HTR-8/SVneo (cell line): ENCODE results near the gene OR2A5.
"Not testable (repeated sequence)": the region's sequence is repeated elsewhere in the genome, so short reads cannot be mapped to it uniquely, and the experiment has no call there.

Experiments
- DNase-seq: peaks from one replicate; pipeline ENCODE4 v3.0.0; 2011; ENCODE audit warnings: low spot score, mixed read lengths; ENCODE audit not compliant: insufficient read length
- FAIRE-seq: peaks from 2 replicates; lab custom pipeline; 2011; peaks lifted over from hg19 to GRCh38; lab: Jason Lieb, UNC

The OR2A5 gene, protein sequence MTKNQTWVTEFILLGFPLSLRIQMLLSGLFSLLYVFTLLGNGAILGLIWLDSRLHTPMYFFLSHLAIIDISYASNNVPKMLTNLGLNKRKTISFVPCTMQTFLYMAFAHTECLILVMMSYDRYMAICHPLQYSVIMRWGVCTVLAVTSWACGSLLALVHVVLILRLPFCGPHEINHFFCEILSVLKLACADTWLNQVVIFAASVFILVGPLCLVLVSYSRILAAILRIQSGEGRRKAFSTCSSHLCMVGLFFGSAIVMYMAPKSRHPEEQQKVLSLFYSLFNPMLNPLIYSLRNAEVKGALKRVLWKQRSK

DNA sequence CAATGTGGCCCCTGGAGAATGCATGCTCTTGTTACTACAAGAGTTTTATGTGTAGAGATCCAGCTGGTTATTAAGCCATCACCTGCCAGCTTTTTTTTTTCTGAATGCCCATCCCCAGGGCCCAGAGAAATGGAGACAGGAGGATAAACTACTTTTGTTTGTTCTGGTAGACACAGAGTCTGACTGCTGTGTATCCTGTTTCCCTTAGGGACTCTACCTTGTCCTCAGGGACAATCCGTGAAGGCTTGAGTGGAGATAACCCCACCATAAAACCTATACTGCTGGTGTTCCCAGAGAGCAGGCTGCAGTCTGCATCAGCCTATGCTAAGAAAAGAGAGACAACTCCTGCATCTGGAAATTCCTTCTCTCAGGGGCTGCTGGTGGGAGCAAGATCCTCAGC lies at the start of gene OR2A5:
OR2A5 (plus strand) TSS at position 301 of the 400 bp plus-strand sequence. CDS start 1,454 bp downstream, outside the sequence.
- FAIRE-seq = no peak
- no peak for DNase-seq

DNA sequence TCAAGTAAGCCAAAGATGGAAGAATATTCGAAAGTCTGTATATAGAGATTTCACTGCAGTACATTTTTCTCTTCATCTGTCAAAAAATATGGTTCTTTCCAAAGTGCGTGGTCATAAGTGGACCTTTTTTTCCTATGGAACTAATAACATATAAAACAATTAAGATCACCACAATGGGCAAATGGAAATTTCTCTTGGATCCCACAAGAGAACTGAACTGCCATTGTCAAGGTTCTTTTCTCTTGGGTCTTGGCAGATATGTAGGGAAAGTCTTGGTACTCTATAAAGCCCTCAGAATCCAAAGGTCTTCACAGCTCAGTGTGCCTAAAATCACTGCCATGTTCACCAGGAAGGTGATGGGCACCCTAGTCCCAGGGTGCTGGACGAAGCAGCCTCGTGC lies 48.7 kb upstream of the OR2A5 start, which contains the start of gene OR6B1:
OR6B1 (plus strand) TSS at position 301 of the 400 bp plus-strand sequence. CDS start 3,677 bp downstream, outside the sequence.
- no peak for FAIRE-seq

DNA sequence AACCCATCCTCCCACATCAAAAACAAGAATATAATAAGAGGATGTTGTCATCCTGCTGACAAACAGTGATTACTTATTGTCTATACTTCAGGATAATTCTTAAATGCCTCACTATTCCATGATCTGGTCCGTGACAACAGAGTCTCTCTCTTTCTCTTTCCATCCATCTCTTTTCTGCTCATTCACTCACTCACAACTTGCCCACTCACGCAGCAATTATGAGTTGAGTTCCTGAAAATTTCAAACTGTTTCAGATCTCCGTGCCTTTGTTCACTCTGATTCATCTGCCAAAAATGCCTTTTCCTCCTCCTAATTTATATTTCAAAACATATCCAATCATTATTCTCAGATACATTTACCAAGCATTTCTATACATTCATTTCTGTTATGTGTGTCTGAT lies 47.2 kb upstream of the OR2A5 start:
- FAIRE-seq (no peak), DNase-seq (no peak)

More for the DNA sequence above, 48.7 kb upstream of the OR2A5 start, which contains the start of gene OR6B1:
- no peak for DNase-seq

DNA sequence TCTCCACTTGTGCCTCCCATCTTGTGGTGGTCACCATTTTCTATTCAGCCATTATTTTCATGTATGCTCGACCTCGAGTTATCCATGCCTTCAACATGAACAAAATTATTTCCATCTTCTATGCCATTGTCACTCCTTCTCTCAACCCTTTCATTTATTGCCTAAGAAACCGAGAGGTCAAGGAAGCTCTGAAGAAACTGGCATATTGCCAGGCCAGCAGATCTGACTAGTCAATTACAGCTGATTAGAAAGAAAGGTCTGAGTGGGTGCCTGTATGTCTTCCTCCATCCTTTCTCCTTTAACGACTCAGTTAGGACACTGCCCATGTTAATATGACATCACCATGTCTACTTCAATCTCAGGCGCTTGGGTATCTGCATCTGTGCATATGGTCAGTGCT lies 44.0 kb upstream of the OR2A5 start:
- no peak for DNase-seq

DNA sequence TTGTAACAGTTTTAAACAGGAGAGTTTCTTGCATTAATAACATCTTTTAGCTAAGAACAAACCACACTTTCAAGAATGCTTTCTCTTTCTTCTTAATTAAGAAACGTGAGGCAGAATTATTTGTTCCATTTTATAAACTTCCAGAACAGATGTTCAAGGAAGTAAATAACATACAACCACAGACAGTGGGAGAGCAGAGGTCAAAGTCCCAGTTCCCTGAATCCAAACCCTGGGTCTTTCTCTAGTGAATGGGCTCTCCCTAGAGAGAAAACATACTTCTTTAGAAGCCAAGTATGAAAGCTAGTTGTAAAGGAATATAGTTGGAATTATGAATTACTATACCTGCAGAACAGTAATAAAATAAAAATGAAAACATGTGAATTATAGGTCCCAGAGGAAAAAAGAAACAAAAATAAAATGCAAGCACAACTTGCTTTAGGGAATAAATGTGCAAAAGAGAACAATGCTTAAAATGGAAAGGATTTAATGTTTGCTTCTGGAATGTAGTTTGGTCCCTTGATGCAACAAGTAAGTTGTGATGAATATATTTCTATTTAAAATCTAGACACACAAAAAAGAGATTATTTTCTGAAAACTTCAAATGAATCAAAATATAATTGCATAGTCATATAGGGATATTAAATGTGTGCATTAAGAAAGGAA lies 42.6 kb upstream of the OR2A5 start:
- no peak for FAIRE-seq
- DNase-seq = no peak

More for the DNA sequence above, 44.0 kb upstream of the OR2A5 start:
- no peak for FAIRE-seq

- FAIRE-seq (no peak), DNase-seq (no peak)
Measured at GRCh38 chr7:144006692-144007042, 42.1 kb upstream of the OR2A5 start.

DNA sequence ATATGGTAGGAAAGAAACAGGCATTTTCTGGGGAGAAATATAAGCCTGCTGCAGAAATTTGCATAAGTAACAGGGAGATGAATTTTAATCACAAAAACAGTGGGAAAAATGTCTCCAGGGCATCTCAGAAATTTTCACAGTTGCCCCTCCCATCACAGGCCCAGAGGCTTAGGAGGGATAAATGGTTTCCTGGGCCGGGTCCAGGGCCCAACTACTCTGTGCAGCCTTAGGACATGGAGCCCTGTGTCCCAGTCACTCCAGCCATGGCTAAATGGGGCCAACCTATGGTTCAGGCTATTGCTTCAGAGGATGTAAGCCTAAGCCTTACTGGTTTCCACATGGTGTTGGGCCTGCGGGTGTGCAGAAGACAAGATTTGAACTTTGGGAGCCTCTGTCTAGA lies 39.4 kb upstream of the OR2A5 start:
- DNase-seq (no peak), FAIRE-seq (no peak)

DNA sequence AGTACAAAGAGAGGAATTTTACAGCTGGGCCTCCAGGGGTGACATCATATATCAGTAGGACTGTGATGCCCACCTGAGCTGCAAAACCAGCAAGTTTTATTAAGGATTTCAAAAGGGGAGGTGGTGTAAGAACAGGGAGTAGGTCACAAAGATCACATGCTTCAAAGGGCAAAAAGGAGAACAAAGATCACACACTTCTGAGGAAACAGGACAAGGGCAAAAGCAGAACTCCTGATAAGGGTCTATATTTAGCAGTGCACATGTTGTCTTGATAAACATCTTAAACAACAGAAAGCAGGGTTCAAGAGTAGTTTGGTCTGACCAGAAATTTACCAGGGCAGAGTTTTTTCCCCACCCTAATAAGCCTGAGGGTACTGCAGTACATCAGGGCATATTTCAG lies 38.7 kb upstream of the OR2A5 start:
- not testable (repeated sequence) for FAIRE-seq, DNase-seq

GRCh38 chr7:144010821-144011220 lies 37.9 kb upstream of the OR2A5 start:
- FAIRE-seq, DNase-seq: not testable (repeated sequence)

GRCh38 chr7:144011458-144012230 lies 37.1 kb upstream of the OR2A5 start:
- DNase-seq (peak; percentile 2), FAIRE-seq (no peak)

DNA sequence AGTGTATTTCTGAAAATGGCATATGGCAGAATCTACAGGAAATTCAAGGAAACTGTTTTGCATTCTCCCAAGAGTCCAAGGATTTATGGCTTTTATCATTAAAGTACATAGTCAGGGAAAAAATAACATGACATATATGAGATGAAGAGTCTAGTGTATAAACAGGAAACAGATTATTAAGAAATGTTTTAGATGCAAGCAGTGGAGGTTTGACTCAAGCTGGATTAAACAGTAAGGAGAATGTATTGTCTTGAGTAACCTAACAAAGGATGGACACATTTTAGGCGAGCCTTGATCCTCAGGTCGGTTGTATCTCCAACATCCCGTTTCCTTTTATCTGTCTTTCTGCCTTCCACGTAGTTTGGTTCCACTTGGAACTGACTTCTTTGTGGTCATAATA lies 30.7 kb upstream of the OR2A5 start:
- DNase-seq (no peak), FAIRE-seq (no peak)

- FAIRE-seq (no peak), DNase-seq (peak; percentile 5)
Measured at GRCh38 chr7:144019457-144019856, 29.3 kb upstream of the OR2A5 start.

DNA sequence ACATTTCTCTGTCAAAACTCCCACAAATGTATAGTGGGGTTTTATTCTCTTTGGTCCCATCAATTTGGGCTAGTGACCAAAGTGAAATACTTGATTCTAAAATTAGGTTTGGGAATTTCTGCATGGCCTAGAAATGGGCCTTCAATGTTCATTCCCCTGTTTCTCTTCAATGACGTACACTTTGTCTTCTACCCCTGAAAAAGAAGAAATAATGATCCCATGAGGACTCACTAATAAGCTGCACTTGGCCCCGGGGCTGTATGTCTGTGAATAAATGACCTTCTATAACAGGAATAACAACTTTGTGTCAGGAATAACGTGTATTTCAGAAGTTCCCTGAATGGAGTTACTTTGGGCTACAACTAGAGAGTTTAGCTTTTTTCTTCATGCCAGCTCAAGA lies 28.4 kb upstream of the OR2A5 start:
- FAIRE-seq = no peak
- no peak for DNase-seq

GRCh38 chr7:144022169-144022568 lies 26.6 kb upstream of the OR2A5 start:
- FAIRE-seq = no peak
- DNase-seq = no peak

GRCh38 chr7:144023171-144023827 lies 25.4 kb upstream of the OR2A5 start:
- FAIRE-seq = no peak
- no peak for DNase-seq

DNA sequence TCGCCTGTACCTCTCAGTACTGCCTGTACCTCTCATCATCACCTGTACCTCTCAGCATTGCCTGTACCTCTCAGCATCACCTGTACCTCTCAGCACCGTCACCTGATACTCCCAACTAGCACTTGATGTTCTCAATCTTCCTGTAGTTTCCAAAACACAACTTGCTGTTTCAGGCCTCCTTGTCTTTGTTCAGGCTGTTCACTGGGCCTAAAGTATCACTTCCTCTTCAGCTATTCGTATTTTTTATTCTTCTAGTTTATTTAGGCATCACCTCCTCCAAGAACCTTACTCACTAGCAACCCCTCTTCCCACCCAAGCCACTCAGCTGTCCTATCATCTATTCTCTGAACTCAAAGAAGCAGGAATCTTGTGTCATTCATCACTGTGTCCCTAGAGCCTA lies 24.5 kb upstream of the OR2A5 start:
- DNase-seq (no peak), FAIRE-seq (no peak)

DNA sequence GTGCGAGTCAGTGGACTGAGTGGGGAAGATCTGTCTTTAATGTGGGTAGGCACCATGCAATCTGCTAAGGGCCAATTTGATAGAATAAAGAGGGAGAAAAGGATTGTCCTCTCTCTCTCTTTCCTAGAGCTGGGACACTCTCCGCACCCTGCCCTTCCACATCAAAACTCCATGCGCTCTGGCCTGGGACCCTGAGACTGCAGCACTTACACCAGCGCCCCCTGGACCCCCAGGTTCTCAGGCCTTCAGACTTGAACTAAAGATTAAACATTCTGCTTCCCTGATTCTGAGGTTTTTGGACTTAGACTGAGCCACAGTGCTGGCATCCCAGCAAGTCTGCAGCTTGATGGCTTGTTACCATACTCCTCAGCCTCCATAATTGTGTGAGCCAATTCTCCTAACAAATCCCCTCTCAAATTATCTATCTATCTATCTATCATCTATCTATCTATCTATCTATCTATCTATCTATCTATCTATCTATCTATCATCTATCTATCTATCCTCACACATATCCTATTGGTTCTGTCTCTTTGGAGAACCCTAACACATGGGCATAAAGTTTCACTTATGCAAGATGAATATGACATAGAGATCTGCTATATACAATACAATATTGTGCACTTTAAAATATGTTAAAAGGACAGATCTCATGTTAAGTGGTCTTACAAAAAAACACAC lies 22.4 kb upstream of the OR2A5 start:
- no peak for DNase-seq
- FAIRE-seq = no peak

- FAIRE-seq = no peak
- DNase-seq = peak; percentile 5
Measured at GRCh38 chr7:144027070-144027469, 21.7 kb upstream of the OR2A5 start.

GRCh38 chr7:144027974-144028373 lies 20.8 kb upstream of the OR2A5 start:
- FAIRE-seq (no peak), DNase-seq (no peak)

- DNase-seq (no peak), FAIRE-seq (no peak)
Measured at GRCh38 chr7:144028547-144028946, 20.2 kb upstream of the OR2A5 start.
